H1 (cell line): Measurements from ENCODE around the gene ADAMTS3. TPM values are rescaled to one million over a fixed set of nuclear protein-coding genes. Genes with fewer than 3 reads are reported as not detected.

ENCODE experiments used
- ZNF274 ChIP-seq: IDR thresholded peaks from 2 replicates; pipeline ENCODE4 v1.7.0; 2012; ENCODE audit warnings: low read length, borderline replicate concordance; ENCODE audit errors: extremely low read depth
- polyA plus RNA-seq, 7 experiments: library from polyadenylated mRNA; depleted of rRNA in 3 of 7; stranded (reverse) in 5 of 7; unstranded in 2 of 7; fragments of >200 nt in 5 of 7; fragments of 200-250 nt in 2 of 7; gene quantifications; 1 replicate in 5 of 7; 2 replicates in 1 of 7; 4 replicates in 1 of 7; pipeline versions ENCODE4 v1.2.1 to v1.2.3, GENCODE V29; 2011 to 2013; ENCODE audit warnings: missing spikeins in 2 of 7, mixed read lengths in 2 of 7
- total RNA-seq: library from RNA; stranded (reverse); fragmentation: NEBNext Ultra II Directional; extraction: Animal tissue kit (Norgen Biotek cat#: 25700); gene quantifications from 2 replicates; pipeline ENCODE4 v1.2.1, GENCODE V29; 2021

The ADAMTS3 gene
- total and polyA plus RNA-seq, 2 of the 8 experiments (the other 6 are each of a cell fraction or from before 2014, with no cell fraction given): 1.3 to 3.4 TPM

GRCh38 chr4:72486991-72487390 lies 82.0 kb downstream of the ADAMTS3 start (continued):
- TF ChIP-seq ZNF274: no peak
- TF ChIP-seq, all 59 proteins: peak for 0
